Spinal cord (tissue), 10 donors: ENCODE measurements around the gene PLXNA4. TPM values are rescaled to one million over a fixed set of nuclear protein-coding genes. Genes with fewer than 3 reads are reported as not detected.
"Not testable (repeated sequence)": the region's sequence is repeated elsewhere in the genome, so short reads cannot be mapped to it uniquely, and the experiment has no call there.

ENCODE experiments used
- DNase-seq, 6 donors: peaks; one replicate each; pipeline versions ENCODE4 v3.0.0 to v3.0.0-alpha.2; 2013 to 2015; ENCODE audit warnings: low spot score in 6 of 6, low read depth in 4 of 6
- H3K27ac ChIP-seq: one replicate; pipeline ENCODE4 v1.5.1; 2013; ENCODE audit warnings: low read depth, low read length, control low read depth
- H3K27me3 ChIP-seq: one replicate; pipeline ENCODE4 v1.6.1; 2013; ENCODE audit warnings: low read length; ENCODE audit not compliant: control insufficient read depth, insufficient read depth
- H3K36me3 ChIP-seq: one replicate; pipeline ENCODE4 v1.6.1; 2013; ENCODE audit warnings: low read length; ENCODE audit not compliant: control insufficient read depth, insufficient read depth
- H3K4me1 ChIP-seq: one replicate; pipeline ENCODE4 v1.6.1; 2013; ENCODE audit warnings: low read length; ENCODE audit not compliant: control insufficient read depth, insufficient read depth
- H3K4me3 ChIP-seq: one replicate; pipeline ENCODE4 v1.5.1; 2013; ENCODE audit warnings: low read depth, low read length, control low read depth
- H3K9me3 ChIP-seq: one replicate; pipeline ENCODE4 v1.6.1; 2013; ENCODE audit warnings: low read length; ENCODE audit not compliant: control insufficient read depth, insufficient read depth
- WGBS: methylation state at CpG from one replicate; pipeline ENCODE4 v1.1.5; 2013; ENCODE audit warnings: missing lambda C conversion rate; ENCODE audit not compliant: insufficient coverage; 5-methylcytosine and 5-hydroxymethylcytosine counted together
- polyA plus RNA-seq, 2 donors: library from polyadenylated mRNA; unstranded; fragments of 120-200 nt; gene quantifications; one replicate each; pipeline ENCODE4 v1.2.1, GENCODE V29; 2013; ENCODE audit not compliant: insufficient read length in 2 of 2
- total RNA-seq, 2 donors: library from RNA; depleted of rRNA in 1 of 2; stranded (reverse); fragments of 120-200 nt in 1 of 2; fragments of >200 nt in 1 of 2; gene quantifications; one replicate each; pipeline versions ENCODE4 v1.2.3 to v1.2.4, GENCODE V29; 2013 to 2014
- donor health status: healthy.

The PLXNA4 gene
- total and polyA plus RNA-seq, 4 donors: 13.8 to 29.7 (median 23.2) TPM

DNA sequence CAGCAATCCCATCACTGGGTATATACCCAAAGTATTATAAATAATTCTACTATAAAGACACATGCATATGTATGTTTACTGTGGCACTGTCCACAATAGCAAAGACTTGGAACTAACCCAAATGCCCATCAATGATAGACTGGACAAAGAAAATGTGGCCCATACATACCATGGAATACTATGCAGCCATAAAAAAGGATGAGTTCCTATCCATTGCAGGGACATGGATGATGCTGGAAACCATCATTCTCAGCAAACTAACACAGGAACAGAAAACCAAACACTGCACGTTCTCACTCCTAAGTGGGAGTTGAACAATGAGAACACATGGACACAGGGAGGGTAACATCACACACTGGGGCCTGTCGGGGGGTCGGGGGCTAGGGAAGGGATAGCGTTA lies 186.2 kb downstream of the PLXNA4 start:
- WGBS: no CpG with 5 or more reads among the region's 4 CpGs
- H3K36me3 ChIP-seq, H3K4me3 ChIP-seq, DNase-seq, H3K9me3 ChIP-seq, H3K27me3 ChIP-seq, H3K27ac ChIP-seq: not testable (repeated sequence)
- H3K4me1 ChIP-seq: peaks cover 31% of the 10 kb centered on the region

DNA sequence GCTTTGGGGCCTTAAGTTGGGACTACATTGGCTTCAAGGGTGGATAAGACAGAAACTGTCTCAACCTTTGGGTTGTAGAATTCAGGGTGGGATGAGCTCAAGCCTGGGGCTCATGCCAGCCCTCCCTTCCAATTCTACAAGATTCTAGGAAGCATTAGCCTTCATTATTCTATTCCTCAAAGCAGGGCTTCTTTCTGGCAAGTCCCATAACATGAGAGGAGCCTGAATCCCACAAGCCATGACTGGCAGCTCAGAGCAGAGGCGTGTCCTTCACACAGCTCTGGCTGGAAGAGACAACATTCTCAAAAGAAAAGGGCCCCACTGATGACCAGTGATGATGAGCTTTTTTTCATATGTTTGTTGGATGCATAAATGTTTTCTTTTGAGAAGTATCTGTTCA lies 187.6 kb downstream of the PLXNA4 start:
- H3K27ac ChIP-seq: no peak overlapping the region
- no peaks in the 10 kb centered on the region for H3K9me3 ChIP-seq
- no peak overlapping the region for H3K4me3 ChIP-seq
- no peak for DNase-seq
- no peaks in the 10 kb centered on the region for H3K27me3 ChIP-seq
- peaks cover 21% of the 10 kb centered on the region for H3K4me1 ChIP-seq
- WGBS: 100% methylated on average over 1 of the region's 1 CpG
- H3K36me3 ChIP-seq: no peaks in the 10 kb centered on the region

DNA sequence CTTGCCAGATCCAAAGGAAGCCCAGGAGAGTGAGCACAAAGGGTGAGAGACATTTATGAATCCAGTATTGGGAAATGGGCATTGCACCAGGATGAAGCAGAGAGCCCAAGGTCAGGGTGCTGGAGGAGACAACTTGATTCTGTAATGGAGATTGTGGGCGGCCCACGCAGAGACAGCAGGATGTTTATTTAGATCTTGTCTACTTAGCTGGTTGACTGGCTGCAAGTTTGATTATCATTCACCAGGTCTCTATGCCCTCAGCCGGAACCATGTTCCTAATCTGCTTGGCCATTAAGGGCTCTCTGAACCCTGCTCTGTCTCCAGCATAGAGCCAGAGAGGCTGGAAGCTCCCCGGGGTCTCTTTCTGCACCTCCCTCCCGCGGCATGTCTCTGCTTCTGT lies 188.7 kb downstream of the PLXNA4 start:
- peaks cover 16% of the 10 kb centered on the region for H3K4me1 ChIP-seq
- WGBS: 91% methylated on average over 3 of the region's 6 CpGs
- no peaks in the 10 kb centered on the region for H3K36me3 ChIP-seq
- H3K27ac ChIP-seq: no peak overlapping the region
- DNase-seq: no peak
- no peaks in the 10 kb centered on the region for H3K9me3 ChIP-seq
- H3K27me3 ChIP-seq: no peaks in the 10 kb centered on the region
- no peak overlapping the region for H3K4me3 ChIP-seq

DNA sequence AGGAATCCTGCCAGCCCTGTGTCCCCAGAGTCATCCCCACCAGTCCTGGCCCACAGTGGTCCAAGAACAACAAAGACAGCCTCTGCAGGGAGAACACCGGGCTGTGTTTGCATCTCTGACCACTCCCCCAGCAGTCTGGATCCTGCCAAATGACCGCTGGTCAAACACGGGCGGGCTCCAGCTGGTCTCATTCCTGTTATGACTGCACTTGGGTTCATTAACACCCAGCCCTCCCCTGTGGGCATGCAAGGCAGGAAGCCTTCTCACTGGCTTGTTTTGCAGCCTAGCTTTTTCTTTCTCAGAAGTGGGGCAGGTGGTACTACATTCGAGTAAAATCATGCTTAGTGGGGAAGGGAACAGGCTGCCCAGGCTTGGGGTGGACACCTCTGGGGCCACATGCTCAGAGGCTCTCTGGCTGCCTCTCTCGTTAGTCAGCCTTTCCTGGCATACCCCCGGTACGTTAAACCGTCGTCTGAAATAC lies 190.0 kb downstream of the PLXNA4 start:
- H3K27ac ChIP-seq: no peak overlapping the region
- WGBS: 22% methylated on average over 10 of the region's 10 CpGs
- H3K4me1 ChIP-seq: peaks cover 20% of the 10 kb centered on the region
- no peaks in the 10 kb centered on the region for H3K9me3 ChIP-seq
- H3K4me3 ChIP-seq: no peak overlapping the region
- H3K36me3 ChIP-seq: no peaks in the 10 kb centered on the region
- H3K27me3 ChIP-seq: no peaks in the 10 kb centered on the region
- peak in 3 of 6 donors; percentile 20 to 78 (median 73) for DNase-seq

DNA sequence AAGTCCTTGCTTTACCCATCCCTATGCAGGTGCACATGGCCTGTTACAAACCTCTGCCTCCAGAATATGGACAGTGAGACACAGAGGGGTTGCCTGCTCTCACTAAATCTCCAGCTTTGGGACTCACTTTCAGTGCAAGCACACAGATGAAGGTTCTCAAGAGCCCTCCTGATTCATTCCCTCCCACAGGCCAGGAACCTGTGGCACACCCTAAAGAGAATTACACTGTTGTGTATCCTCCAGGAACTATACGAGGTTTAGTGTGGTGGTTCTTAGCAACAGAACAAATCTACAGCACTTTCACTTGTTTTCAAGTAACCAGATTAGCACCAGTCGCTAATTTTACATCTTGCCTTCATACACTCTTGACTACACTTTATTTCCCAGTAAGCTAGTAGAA lies 192.3 kb downstream of the PLXNA4 start:
- WGBS: no CpG with 5 or more reads among the region's 2 CpGs
- DNase-seq: no peak

DNA sequence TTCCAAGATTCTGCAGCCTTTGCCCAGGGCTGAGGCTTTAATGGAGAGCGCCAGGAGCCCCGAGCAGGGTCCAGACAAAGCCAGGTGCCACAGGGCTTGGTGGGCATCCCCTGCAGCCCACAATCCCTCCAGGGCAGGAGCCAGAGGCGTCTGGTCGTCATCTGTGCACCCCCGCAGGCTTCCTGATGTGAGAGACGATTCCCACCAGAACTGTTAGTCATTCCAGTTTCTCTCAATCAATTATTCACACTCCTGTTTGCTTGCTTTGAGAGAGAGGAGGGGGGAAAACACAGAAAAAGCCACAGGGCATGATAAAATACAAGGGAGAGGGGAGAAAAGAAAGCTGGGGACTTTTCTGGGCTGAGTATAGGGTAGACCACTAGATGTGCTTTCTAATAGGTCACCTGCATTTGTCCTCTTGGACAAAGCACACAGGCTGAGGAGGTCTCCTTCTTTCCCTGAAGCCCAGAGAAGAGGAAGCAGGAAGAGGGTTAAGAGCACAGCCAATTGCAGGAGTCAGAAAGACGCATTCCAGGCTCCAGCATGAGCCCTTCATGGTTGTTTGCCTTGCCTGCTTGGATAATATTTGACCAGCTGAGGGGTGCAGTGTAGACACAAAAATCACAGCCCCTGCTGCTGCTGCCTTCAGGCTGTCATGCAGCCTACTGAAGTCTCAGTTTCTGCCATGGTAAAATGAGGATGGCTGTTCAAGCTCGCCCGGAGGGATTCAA lies 194.4 kb downstream of the PLXNA4 start:
- DNase-seq: peak in 2 of 6 donors; percentile 46 to 53
- H3K4me3 ChIP-seq: no peak overlapping the region
- H3K9me3 ChIP-seq: no peaks in the 10 kb centered on the region
- no peaks in the 10 kb centered on the region for H3K27me3 ChIP-seq
- H3K36me3 ChIP-seq: no peaks in the 10 kb centered on the region
- peaks cover 16% of the 10 kb centered on the region for H3K4me1 ChIP-seq
- H3K27ac ChIP-seq: peak overlapping the region; percentile 12
- WGBS: 39% methylated on average over 7 of the region's 9 CpGs

More for the DNA sequence above, 192.3 kb downstream of the PLXNA4 start:
- no peak overlapping the region for H3K27ac ChIP-seq
- peaks cover 20% of the 10 kb centered on the region for H3K4me1 ChIP-seq
- no peaks in the 10 kb centered on the region for H3K36me3 ChIP-seq
- H3K4me3 ChIP-seq: no peak overlapping the region
- H3K27me3 ChIP-seq: no peaks in the 10 kb centered on the region
- no peaks in the 10 kb centered on the region for H3K9me3 ChIP-seq

DNA sequence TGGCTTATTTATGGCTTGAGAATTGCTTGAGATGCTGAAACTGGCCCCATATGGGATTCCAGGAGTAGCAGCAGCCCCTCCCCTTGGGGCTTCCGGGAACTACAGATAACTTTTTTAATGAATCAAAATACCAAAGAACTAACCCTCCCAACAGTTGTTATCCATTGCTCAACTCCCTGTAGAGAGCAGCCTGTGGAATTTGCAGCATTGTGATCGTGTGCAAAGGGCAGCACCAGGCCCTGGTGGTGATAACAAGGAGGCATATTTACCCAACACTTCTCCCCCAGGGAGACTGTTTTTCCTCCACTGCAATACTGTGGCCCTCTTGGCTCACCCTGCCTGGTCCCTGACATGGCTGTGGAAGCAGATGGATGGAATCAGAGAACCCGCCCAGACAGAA lies 196.2 kb downstream of the PLXNA4 start:
- Histone ChIP-seq H3K27ac (no peak overlapping the region), H3K4me3 (no peak overlapping the region), H3K9me3 (no peaks in the 10 kb centered on the region), H3K36me3 (no peaks in the 10 kb centered on the region), H3K27me3 (no peaks in the 10 kb centered on the region), H3K4me1 (peaks cover 8% of the 10 kb centered on the region)
- WGBS: no CpG with 5 or more reads among the region's 3 CpGs
- peak in 1 of 6 donors; percentile 62 for DNase-seq

DNA sequence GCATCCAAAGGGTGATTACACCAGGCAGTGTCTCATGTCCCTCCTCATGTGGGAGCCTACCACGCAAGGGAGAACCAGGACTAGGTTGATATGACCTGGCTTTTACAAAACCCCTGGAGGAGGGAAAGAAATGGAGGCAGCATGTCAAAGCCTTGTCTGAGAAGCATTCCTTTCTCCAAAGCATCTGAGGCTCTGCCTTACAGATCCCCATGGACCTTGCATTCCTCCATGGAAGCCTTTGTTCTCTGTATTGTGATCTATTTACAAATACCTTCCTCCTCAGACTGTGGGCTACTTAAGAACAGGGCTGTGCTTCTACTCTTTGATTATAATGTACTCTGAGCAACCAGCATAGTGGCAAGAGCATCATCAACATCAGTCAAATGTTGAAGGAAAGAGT lies 197.0 kb downstream of the PLXNA4 start:
- Histone ChIP-seq H3K36me3 (no peaks in the 10 kb centered on the region), H3K4me3 (no peak overlapping the region), H3K9me3 (no peaks in the 10 kb centered on the region), H3K4me1 (peaks cover 8% of the 10 kb centered on the region), H3K27ac (no peak overlapping the region), H3K27me3 (no peaks in the 10 kb centered on the region)
- no peak for DNase-seq
- 100% methylated on average over 1 of the region's 1 CpG for WGBS

DNA sequence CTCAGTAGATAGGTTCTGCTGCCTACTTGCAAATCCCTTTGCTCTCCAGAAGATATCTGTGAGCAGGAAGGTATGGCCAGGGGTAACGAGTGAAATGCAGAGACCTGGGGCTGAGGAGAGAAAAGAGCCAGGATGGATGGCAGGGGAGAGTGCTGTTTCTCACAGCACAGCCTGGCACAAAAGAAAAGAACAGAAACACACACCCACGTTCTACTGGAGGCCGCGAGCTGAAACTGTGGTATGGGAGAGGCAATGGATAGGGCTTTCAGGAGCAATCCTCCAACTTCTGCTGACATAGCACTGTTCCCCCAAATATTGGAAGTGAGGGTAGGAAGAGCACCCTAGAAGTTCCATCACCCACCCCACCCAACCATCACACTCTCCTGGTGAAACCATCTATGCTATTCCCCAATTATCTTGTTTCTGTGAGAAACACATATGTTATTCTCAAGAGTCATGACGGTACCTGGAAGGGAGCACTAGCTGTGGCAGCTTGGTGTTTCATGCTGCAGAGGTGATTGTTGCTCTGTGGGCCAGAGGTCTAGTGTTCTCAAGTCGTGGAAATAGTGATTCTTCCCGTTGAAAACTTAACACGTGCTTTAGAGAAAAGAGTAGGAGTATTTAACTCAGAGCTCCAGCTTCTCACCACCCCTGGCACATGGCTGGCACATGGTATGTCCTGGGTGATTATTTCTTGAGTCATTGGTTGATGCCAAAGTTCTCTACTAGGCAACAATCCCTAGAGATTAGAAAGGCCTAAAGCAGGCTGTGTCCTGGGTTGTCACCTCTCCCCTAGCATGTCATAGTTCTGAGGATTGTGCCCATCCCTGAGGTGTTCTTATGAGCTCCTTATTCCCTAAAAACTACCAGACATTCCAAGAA lies 198.3 kb downstream of the PLXNA4 start:
- no peaks in the 10 kb centered on the region for H3K9me3 ChIP-seq
- no peak for DNase-seq
- no peak overlapping the region for H3K27ac ChIP-seq
- peaks cover 8% of the 10 kb centered on the region for H3K4me1 ChIP-seq
- no CpG with 5 or more reads among the region's 8 CpGs for WGBS
- no peaks in the 10 kb centered on the region for H3K27me3 ChIP-seq
- H3K36me3 ChIP-seq: no peaks in the 10 kb centered on the region
- no peak overlapping the region for H3K4me3 ChIP-seq
